Tibial nerve (tissue), 4 donors: ENCODE data around the gene BMERB1.

Source experiments
- CTCF ChIP-seq, 5 experiments: fragments of 200-600 bp in 3 of 5; fragments of 450-650 bp in 2 of 5; sonication (generic) in 3 of 5; IDR thresholded peaks; one replicate each; pipeline ENCODE4 v1.5.1; 2016 to 2019; ENCODE audit warnings: antibody characterized with exemption in 5 of 5, mild to moderate bottlenecking in 3 of 5, moderate library complexity in 2 of 5
- EP300 ChIP-seq, 2 donors: sonication (generic); formaldehyde crosslinking; IDR thresholded peaks; one replicate each; pipeline ENCODE4 v1.6.1; 2017; ENCODE audit warnings: antibody characterized with exemption in 2 of 2, mild to moderate bottlenecking in 1 of 2
- POLR2A ChIP-seq, 2 donors: fragments of 450-650 bp; IDR thresholded peaks; one replicate each; pipeline ENCODE4 v1.6.1; 2017; ENCODE audit warnings: antibody characterized with exemption in 2 of 2, mild to moderate bottlenecking in 2 of 2, moderate library complexity in 2 of 2

DNA sequence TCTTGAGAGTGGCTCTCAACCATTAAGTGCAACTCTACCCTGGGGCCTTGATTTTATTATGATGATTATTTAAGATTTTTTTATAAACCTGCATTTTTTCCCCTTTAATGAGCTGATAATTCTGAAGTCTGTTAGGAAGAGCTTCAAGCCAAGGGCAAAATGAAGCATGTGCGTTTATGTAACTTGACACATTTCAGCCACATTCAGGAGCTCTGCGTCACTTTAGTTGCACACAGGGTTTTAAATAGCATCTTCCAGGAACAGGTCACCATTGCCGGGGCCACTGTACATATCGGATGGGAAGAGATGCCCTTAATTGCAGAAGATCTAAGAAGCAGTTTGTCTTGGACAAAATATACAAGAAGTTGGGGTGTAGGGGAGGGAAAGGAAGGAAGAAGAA is 89.6 kb downstream of the BMERB1 start:
- TF ChIP-seq CTCF (IDR thresholded peaks at IDR 0.05) (no peak), POLR2A (IDR thresholded peaks at IDR 0.05) (no peak), EP300 (IDR thresholded peaks at IDR 0.05) (no peak)
